Measurements from ENCODE around the gene MRPL32.

GRCh38 chr7:42902331-42902730 is 29.8 kb upstream of the MRPL32 start:
- no peak for TF ChIP-seq POLR2A (IDR thresholded peaks at IDR 0.05)
- no peak for TF ChIP-seq CTCF (IDR thresholded peaks at IDR 0.05)
